Heart left ventricle (tissue), 13 donors: ENCODE data around the gene KIAA1958.

ENCODE experiments used
- CTCF ChIP-seq, 12 donors: fragments of 200-600 bp; sonication (generic) in 4 of 12; IDR thresholded peaks; one replicate each; pipeline versions ENCODE4 v1.5.0 to v1.8.0; 2018 to 2022; ENCODE audit warnings: antibody characterized with exemption in 12 of 12, mild to moderate bottlenecking in 5 of 12
- POLR2A ChIP-seq, 2 donors: fragments of 450-650 bp; IDR thresholded peaks; one replicate each; pipeline ENCODE4 v1.6.1; 2017; ENCODE audit warnings: antibody characterized with exemption in 2 of 2, mild to moderate bottlenecking in 2 of 2, moderate library complexity in 2 of 2
- donor health status: ischemic (EF 13 %, LVEDD 7.1; RV severe dilation, severe dysfunction).
- donor health status: DM: no; HTN: yes; CAD: no.
- donor health status: DM: no; HTN: no; CAD: no.
- donor health status: ischemic (EF 25% LVEDD 6.9; RV normal size, moderate dysfunction).
- donor health status: ischemic (EF 25% LVEDD 5.7; RV mildly dilated, moderate dysfunction).
- donor health status: ischemic (EF 35%, LVEDD 5.7; RV mildly dilated, moderate dysfunction).
- donor health status: nonischemic (EF 11% LVEDD 7.7; RV severe dilation, severe dysfunction).
- donor health status: DM: yes; HTN: yes; CAD: no.
- donor health status: PGD.
- donor health status: ischemic (EF 29% LVEDD 5.4; RV normal size, mild dysfunction).
- donor health status: nonischemic (EF 23%, LVEDD 6.1; RV moderate dilation, normal function).

- no peak for TF ChIP-seq POLR2A (IDR thresholded peaks at IDR 0.05)
- no peak for TF ChIP-seq CTCF (IDR thresholded peaks at IDR 0.05)
Observed at GRCh38 chr9:112642126-112642525, 155.5 kb downstream of the KIAA1958 start.
